GM10847 (cell line): ENCODE results near the gene STBD1.

Experiments
- POLR2A ChIP-seq: IDR thresholded peaks from 2 replicates; pipeline ENCODE4 v1.6.1; 2011; ENCODE audit not compliant: insufficient read length; ENCODE audit errors: extremely low read depth

Gene STBD1

DNA sequence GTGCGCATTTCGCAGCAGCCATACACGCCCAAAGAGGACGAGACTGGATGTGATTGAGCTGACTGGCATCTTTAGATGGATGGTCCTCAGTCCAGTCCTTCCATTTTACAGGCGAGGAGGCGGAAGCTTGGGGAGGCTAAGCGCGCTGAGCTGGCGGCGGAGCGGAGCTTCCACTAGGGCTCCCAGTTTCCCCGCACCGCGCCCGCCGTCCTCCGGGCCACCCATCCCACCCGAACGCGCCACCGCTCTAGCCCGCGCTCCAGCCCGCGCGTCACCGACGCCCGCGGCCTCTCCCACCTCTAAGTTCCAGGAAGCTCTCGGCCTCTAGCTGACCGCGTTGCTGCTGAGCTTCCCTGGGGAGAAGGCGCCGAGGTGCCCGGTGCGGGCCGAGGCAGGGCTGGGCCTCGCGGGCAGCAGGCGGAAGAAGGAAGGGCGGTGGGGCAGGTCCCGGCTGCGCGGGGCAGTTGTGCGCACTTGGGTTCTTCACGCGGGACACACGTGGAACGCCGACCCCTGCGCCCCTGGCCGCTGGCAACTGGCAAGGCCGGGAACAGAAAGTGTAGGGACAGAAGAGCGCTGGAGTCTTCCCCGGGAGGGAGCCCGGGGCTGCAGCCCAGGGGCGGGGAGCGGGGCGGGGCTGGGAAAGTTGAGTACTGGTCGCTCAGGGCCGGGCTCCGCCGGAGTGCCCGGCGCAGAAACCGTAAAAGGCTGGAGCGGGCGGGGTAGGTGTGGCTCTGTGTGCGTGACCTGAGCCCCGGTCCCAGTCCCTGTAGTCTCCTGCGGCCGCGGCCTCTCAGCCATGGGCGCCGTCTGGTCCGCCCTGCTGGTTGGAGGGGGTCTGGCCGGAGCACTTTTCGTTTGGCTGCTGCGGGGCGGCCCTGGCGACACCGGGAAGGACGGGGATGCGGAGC lies at the start of gene STBD1:
Gene STBD1, plus strand, starts transcription at position 763 of the 911 bp plus-strand sequence. Its CDS starts 37 bp downstream, at position 800.
- no peak for TF ChIP-seq POLR2A

- no peak for TF ChIP-seq POLR2A
Measured at GRCh38 chr4:76256968-76257367, 49.6 kb upstream of the STBD1 start.

DNA sequence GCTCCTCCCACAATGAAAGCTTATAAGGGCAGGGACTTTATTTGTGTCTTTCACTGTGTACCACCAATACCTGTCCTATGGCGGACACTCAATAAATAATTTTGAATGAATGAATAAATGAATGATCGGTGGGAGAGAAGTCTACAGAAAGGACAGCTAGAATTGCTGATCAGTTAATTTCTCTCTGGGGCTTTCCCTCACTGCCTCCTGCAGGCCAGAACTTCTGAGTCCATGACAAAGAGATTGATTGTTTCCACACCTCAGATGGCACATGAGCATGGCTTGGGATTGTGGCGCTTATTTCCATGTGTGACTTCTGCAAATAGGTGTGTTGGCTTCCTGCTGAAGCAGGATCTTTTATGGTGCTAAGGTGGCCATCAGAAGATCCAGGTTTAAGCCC lies 48.7 kb upstream of the STBD1 start:
- no peak for TF ChIP-seq POLR2A

- TF ChIP-seq POLR2A = no peak
Measured at GRCh38 chr4:76260571-76260970, 46.0 kb upstream of the STBD1 start.

- no peak for TF ChIP-seq POLR2A
Measured at GRCh38 chr4:76265631-76266218, 40.8 kb upstream of the STBD1 start.

GRCh38 chr4:76266627-76267026 lies 39.9 kb upstream of the STBD1 start:
- no peak for TF ChIP-seq POLR2A

DNA sequence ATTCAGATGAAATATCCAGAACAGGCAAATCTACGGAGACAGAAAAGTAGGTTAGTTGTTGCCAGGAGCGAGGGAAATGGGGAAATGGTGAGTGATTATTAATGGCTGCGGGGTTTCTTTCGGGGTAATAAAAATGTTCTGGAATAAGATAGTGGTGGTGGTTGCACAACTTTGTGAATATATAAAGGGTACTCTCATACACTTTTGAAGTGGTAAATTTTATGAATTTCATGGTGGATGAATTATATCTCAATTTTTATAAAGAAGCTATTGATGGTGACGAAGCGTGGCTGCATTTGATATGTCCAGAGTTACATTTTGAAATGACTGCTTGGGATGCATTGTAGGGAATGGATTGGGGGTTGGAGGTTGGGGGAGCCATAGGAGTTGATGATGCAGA lies 38.7 kb upstream of the STBD1 start:
- no peak for TF ChIP-seq POLR2A

GRCh38 chr4:76270244-76271175 lies 36.0 kb upstream of the STBD1 start:
- no peak for TF ChIP-seq POLR2A

DNA sequence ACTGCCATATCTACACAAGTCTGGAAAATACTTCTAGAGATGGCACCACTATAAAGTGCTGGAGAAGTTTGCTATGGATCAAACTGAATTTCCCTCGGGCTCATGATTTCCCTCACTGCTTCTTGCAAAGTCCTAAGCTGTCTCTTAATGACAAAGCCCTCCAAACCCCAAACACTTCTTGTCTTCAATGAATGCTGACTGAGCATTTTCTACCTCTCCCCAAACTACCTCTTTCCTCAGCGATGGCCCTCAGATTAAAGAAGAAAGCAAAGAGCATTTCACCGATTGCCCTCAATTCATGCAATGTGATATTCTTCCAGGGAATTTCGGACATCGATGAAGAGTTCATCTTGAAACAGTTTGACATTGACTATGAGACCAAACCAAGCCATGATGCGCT lies 35.3 kb upstream of the STBD1 start:
- TF ChIP-seq POLR2A = no peak

- TF ChIP-seq POLR2A = no peak
Measured at GRCh38 chr4:76272073-76272472, 34.5 kb upstream of the STBD1 start.

GRCh38 chr4:76272582-76272981 lies 34.0 kb upstream of the STBD1 start:
- no peak for TF ChIP-seq POLR2A

- no peak for TF ChIP-seq POLR2A
Measured at GRCh38 chr4:76272999-76273398, 33.5 kb upstream of the STBD1 start.

GRCh38 chr4:76275486-76276124 lies 30.9 kb upstream of the STBD1 start:
- no peak for TF ChIP-seq POLR2A

DNA sequence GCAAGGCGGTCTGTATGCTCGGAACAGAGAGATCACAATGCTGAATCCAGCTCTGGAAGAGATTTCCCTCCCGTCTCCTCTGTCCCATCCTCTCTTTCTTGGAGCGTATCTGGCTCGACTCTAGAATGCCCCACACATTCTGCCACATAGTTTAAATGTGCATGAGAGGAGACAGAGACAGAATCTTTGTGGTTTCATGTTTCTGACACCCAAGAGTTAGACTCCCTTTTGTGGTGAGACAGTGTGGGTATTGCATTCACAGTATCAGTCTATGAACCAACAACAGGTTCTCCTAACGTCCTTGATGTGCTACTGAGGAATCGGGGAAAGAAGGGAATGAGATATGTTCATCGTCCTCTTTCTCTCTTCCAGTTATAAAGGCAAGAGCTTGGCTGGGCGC lies 29.7 kb upstream of the STBD1 start:
- TF ChIP-seq POLR2A = no peak

DNA sequence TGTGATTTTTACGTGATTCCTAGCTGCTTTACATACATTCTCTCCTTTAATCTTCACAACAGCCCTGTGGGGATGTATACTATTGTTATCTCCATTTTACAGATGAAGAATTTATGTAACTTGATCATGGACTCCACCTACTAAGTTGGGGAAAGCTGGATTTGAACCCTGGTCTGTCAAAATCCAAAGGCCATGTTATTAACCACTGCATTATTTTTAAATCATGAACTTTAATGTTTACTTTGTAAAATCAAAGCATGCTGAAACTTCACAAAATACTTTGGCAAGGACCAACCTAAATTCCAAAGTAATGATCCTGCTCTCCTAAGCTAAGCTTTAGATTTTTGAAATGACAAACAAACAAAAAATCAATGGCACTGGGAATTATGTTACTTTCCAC lies 28.9 kb upstream of the STBD1 start:
- TF ChIP-seq POLR2A = no peak
